Mucosa of descending colon (tissue), 3 donors: ENCODE data around the gene PKHD1. TPM values are rescaled to one million over a fixed set of nuclear protein-coding genes. Genes with fewer than 3 reads are reported as not detected.
A peak's percentile ranks its signal among the peaks of the same experiment; 100 is the strongest.

Experiments
- ATAC-seq: fragments of 200-7000 bp; cut with Tn5 transposase; one replicate; pipeline ENCODE4 v1.9.1; 2020; ENCODE audit warnings: mild to moderate bottlenecking, moderate library complexity
- DNase-seq, 3 donors: peaks; one replicate each; pipeline ENCODE4 v3.0.0-alpha.2; 2020
- H3K36me3 ChIP-seq: fragments of 200-600 bp; one replicate; pipeline ENCODE4 v1.8.0; 2021; ENCODE audit warnings: low read depth, mild to moderate bottlenecking
- H3K4me1 ChIP-seq: fragments of 200-600 bp; one replicate; pipeline ENCODE4 v1.8.0; 2021; ENCODE audit warnings: low read depth, mild to moderate bottlenecking
- H3K4me3 ChIP-seq: fragments of 200-600 bp; one replicate; pipeline ENCODE4 v1.8.0; 2021; ENCODE audit warnings: mild to moderate bottlenecking
- H3K9me3 ChIP-seq: fragments of 200-600 bp; one replicate; pipeline ENCODE4 v1.8.0; 2021; ENCODE audit warnings: mild to moderate bottlenecking
- intact Hi-C, 2 donors: fragments of 100-400 bp; cut with DNase I in 1 of 2; cut with micrococcal nuclease in 1 of 2; formaldehyde crosslinking; loops; one replicate each; pipeline versions ENCODE4 v1.11.0 to v1.11.1; 2022; cut with DNase I, micrococcal nuclease
- total RNA-seq, 3 donors: library from RNA; stranded (reverse); fragmentation: NEBNext Ultra II Directional in 2 of 3; extraction: Animal tissue kit (Norgen Biotek cat#: 25700) in 2 of 3; gene quantifications; one replicate each; pipeline versions ENCODE4 v1.2.1 to v1.2.4, GENCODE V29; 2021 to 2023
- TF ChIP-seq, protein P1 (sequence below): fragments of 200-600 bp; IDR thresholded peaks from one replicate; pipeline ENCODE4 v1.8.0; 2022; ENCODE audit warnings: antibody characterized with exemption, mild to moderate bottlenecking
- donor health status: DM: no; HTN: no; CAD: no; lungs with moderate emphysema.
- donor health status: DM: no; HTN: no; CAD: no.
- donor health status: DM: no; HTN: yes; CAD: no.

PKHD1 gene
- total RNA-seq, 3 donors from 2014 or later: 0.12 to 0.22 (median 0.20) TPM

GRCh38 chr6:52074716-52075115 is 12.7 kb downstream of the PKHD1 start:
- Histone ChIP-seq H3K9me3 (no peaks in the 10 kb centered on the region), H3K4me1 (no peaks in the 10 kb centered on the region), H3K36me3 (no peaks in the 10 kb centered on the region), H3K4me3 (no peak overlapping the region)
- TF ChIP-seq, protein P1, sequence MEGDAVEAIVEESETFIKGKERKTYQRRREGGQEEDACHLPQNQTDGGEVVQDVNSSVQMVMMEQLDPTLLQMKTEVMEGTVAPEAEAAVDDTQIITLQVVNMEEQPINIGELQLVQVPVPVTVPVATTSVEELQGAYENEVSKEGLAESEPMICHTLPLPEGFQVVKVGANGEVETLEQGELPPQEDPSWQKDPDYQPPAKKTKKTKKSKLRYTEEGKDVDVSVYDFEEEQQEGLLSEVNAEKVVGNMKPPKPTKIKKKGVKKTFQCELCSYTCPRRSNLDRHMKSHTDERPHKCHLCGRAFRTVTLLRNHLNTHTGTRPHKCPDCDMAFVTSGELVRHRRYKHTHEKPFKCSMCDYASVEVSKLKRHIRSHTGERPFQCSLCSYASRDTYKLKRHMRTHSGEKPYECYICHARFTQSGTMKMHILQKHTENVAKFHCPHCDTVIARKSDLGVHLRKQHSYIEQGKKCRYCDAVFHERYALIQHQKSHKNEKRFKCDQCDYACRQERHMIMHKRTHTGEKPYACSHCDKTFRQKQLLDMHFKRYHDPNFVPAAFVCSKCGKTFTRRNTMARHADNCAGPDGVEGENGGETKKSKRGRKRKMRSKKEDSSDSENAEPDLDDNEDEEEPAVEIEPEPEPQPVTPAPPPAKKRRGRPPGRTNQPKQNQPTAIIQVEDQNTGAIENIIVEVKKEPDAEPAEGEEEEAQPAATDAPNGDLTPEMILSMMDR: no peak
- intact Hi-C loops: no loop called here
- DNase-seq: no peak
- no peak for ATAC-seq

DNA sequence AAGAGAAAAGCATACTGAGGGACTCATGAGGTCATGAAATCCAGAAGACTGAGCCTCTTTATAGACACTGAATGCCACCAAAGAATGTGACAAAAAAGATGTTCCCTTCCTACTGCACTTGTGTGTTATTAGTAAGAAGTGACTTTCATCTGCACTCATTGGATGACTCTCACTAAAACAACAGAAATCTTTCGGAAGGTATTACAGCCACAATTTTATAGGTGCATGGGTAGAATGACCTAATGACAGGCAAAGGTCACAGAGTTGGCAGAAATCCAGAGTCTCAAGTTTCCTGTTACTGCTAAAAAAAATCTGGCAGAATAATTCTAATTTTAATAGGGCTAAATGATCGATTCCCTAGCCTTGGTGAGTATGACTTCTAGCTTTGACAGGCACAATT is 13.3 kb downstream of the PKHD1 start:
- Histone ChIP-seq H3K9me3 (no peaks in the 10 kb centered on the region), H3K36me3 (no peaks in the 10 kb centered on the region), H3K4me3 (no peak overlapping the region), H3K4me1 (no peaks in the 10 kb centered on the region)
- TF ChIP-seq, protein P1: no peak
- DNase-seq: no peak
- intact Hi-C loops: no loop called here
- no peak for ATAC-seq

DNA sequence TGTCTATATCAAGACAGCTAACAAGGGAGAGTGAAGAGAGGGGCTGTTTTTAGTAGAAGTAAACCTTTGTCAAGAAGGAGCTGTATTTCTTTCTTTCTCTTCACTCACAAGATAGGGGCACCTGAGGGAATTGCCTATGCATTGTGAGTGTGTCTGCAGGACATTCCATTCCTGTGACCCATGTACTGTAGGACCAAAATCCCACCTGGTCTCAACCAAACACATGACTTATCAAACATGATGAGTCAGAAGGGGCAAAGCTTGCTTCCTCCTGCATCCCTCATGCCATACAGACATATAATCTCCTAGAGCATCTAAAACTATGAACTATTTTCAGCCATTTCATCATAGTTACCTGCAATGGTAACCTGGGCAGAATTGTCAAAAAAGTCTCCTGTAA is 21.8 kb downstream of the PKHD1 start:
- H3K4me1 ChIP-seq: peaks cover 2% of the 10 kb centered on the region
- no peak for ATAC-seq
- no peaks in the 10 kb centered on the region for H3K9me3 ChIP-seq
- no peaks in the 10 kb centered on the region for H3K36me3 ChIP-seq
- no peak overlapping the region for H3K4me3 ChIP-seq
- TF ChIP-seq, protein P1: no peak
- DNase-seq: no peak
- intact Hi-C loops: no loop called here

- intact Hi-C loops: no loop called here
- TF ChIP-seq, protein P1: peak; percentile 56
- Histone ChIP-seq H3K9me3 (no peaks in the 10 kb centered on the region), H3K36me3 (no peaks in the 10 kb centered on the region), H3K4me3 (no peak overlapping the region), H3K4me1 (peaks cover 2% of the 10 kb centered on the region)
- peak in 2 of 3 donors; percentile 31 to 69 for DNase-seq
- ATAC-seq: peak; percentile 95
Observed at GRCh38 chr6:52063584-52064344, 23.6 kb downstream of the PKHD1 start.

- Histone ChIP-seq H3K4me1 (peaks cover 2% of the 10 kb centered on the region), H3K4me3 (no peak overlapping the region), H3K9me3 (no peaks in the 10 kb centered on the region), H3K36me3 (no peaks in the 10 kb centered on the region)
- ATAC-seq: no peak
- intact Hi-C loops: no loop called here
- TF ChIP-seq, protein P1: no peak
- DNase-seq: no peak
Observed at GRCh38 chr6:52061481-52061880, 25.9 kb downstream of the PKHD1 start.
